Peyer's patch (tissue), 4 donors: Measurements from ENCODE around the gene HMGB3.

Experiments
- POLR2A ChIP-seq, 2 donors: fragments of 450-650 bp; IDR thresholded peaks; one replicate each; pipeline ENCODE4 v1.5.1; 2017; ENCODE audit warnings: antibody characterized with exemption in 2 of 2, mild to moderate bottlenecking in 2 of 2, moderate library complexity in 2 of 2
- TF ChIP-seq, protein P1 (sequence below), 6 experiments: fragments of 450-650 bp in 4 of 6; fragments of 200-600 bp in 2 of 6; sonication (generic) in 1 of 6; IDR thresholded peaks; one replicate each; pipeline ENCODE4 v1.5.1; 2017 to 2019; ENCODE audit warnings: antibody characterized with exemption in 6 of 6, mild to moderate bottlenecking in 3 of 6, moderate library complexity in 1 of 6

DNA sequence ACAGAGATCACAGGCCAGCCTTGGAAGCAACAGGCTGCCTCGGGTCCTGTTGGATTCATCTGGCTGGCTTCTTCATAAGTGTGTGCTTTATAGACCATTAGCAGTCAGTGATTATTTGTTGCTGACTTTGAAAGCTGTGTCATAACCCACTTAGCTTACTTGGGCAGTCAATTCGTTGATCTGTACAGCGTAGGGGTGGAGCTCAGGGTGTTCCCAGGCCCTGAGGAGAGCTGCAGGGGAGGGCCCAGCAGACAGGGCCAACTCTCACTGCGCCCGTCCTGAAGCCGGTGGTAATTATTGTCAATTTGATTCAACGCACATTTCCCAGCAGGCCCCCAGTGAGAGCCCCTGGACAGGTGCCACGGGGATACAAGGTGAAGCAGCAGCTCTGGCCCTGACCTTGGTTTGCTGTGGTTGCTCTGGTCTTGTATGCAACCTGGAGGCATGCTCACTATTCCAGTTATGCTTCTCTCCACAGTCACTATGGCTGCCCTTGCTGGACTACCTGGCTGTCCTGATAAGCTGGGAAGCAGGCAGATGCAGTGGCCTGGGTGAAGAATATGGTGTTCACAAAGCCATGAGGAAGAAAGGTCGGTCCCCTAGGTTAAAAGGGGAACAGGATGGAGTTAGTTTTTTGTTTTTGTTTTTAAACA is 40.1 kb upstream of the HMGB3 start:
- no peak for TF ChIP-seq POLR2A (IDR thresholded peaks at IDR 0.05)
- TF ChIP-seq, protein P1, sequence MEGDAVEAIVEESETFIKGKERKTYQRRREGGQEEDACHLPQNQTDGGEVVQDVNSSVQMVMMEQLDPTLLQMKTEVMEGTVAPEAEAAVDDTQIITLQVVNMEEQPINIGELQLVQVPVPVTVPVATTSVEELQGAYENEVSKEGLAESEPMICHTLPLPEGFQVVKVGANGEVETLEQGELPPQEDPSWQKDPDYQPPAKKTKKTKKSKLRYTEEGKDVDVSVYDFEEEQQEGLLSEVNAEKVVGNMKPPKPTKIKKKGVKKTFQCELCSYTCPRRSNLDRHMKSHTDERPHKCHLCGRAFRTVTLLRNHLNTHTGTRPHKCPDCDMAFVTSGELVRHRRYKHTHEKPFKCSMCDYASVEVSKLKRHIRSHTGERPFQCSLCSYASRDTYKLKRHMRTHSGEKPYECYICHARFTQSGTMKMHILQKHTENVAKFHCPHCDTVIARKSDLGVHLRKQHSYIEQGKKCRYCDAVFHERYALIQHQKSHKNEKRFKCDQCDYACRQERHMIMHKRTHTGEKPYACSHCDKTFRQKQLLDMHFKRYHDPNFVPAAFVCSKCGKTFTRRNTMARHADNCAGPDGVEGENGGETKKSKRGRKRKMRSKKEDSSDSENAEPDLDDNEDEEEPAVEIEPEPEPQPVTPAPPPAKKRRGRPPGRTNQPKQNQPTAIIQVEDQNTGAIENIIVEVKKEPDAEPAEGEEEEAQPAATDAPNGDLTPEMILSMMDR (IDR thresholded peaks at IDR 0.05) = no peak
